ENCODE measurements around the gene XYLT2. TPM values are rescaled to one million over a fixed set of nuclear protein-coding genes. Genes with fewer than 3 reads are reported as not detected.

XYLT2 gene
- total RNA-seq (100 to 1,000 TPM in 3 of 5 donors, 10 to 100 TPM in 2; 52.7 to 166 (median 121) TPM), polyA plus RNA-seq (100 to 1,000 TPM in 1 of 3 donors, 10 to 100 TPM in 2; 57.4 to 134 (median 72.5) TPM)
- long read RNA-seq, donor 1, transcript XYLT2-206 (1 exons, 2,174 nt): major isoform, 11 of 12 reads
- long read RNA-seq, donor 1, partial matches to known transcripts: 0 of 12 reads
- long read RNA-seq, donor 1, other reads (novel, unspliced or antisense): 0 of 12 reads
- long read RNA-seq, donor 2, transcript XYLT2-206 (1 exons, 2,174 nt): major isoform, 18 of 22 reads
- long read RNA-seq, donor 2, partial matches to known transcripts: 0 of 22 reads
- long read RNA-seq, donor 2, other reads (novel, unspliced or antisense): 0 of 22 reads
- long read RNA-seq, donor 3, transcript XYLT2-206 (1 exons, 2,174 nt): major isoform, 45 of 47 reads
- long read RNA-seq, donor 3, partial matches to known transcripts: 0 of 47 reads
- long read RNA-seq, donor 3, other reads (novel, unspliced or antisense): 0 of 47 reads
- long read RNA-seq, donor 4, partial matches to known transcripts: 0 of 3 reads
- long read RNA-seq, donor 4, other reads (novel, unspliced or antisense): 0 of 3 reads
- long read RNA-seq, donor 5, transcript XYLT2-206 (1 exons, 2,174 nt): major isoform, 26 of 28 reads
- long read RNA-seq, donor 5, partial matches to known transcripts: 0 of 28 reads
- long read RNA-seq, donor 5, other reads (novel, unspliced or antisense): 0 of 28 reads
- long read RNA-seq, donor 6, transcript XYLT2-201 (11 exons, 3,507 nt): minor isoform, 6 of 163 reads
- long read RNA-seq, donor 6, transcript XYLT2-206 (1 exons, 2,174 nt): major isoform, 149 of 163 reads
- long read RNA-seq, donor 6, partial matches to known transcripts: 5 of 163 reads
- long read RNA-seq, donor 6, other reads (novel, unspliced or antisense): 0 of 163 reads
- long read RNA-seq, donor 7, transcript XYLT2-206 (1 exons, 2,174 nt): major isoform, 14 of 14 reads
- long read RNA-seq, donor 7, partial matches to known transcripts: 0 of 14 reads
- long read RNA-seq, donor 7, other reads (novel, unspliced or antisense): 0 of 14 reads
- long read RNA-seq, donor 8, transcript XYLT2-201 (11 exons, 3,507 nt): minor isoform, 5 of 42 reads
- long read RNA-seq, donor 8, transcript XYLT2-206 (1 exons, 2,174 nt): major isoform, 37 of 42 reads
- long read RNA-seq, donor 8, partial matches to known transcripts: 0 of 42 reads
- long read RNA-seq, donor 8, other reads (novel, unspliced or antisense): 0 of 42 reads
- long read RNA-seq, donor 9, transcript XYLT2-206 (1 exons, 2,174 nt): major isoform, 41 of 43 reads
- long read RNA-seq, donor 9, partial matches to known transcripts: 0 of 43 reads
- long read RNA-seq, donor 9, other reads (novel, unspliced or antisense): 0 of 43 reads
- long read RNA-seq, donor 10, transcript XYLT2-206 (1 exons, 2,174 nt): major isoform, 6 of 8 reads
- long read RNA-seq, donor 10, partial matches to known transcripts: 0 of 8 reads
- long read RNA-seq, donor 10, other reads (novel, unspliced or antisense): 0 of 8 reads

- H3K27me3 ChIP-seq: no peaks in the 10 kb centered on the region
- H3K4me3 ChIP-seq: peak within 1 kb of the TSS; percentile 76 to 89 (median 82)
- WGBS, 5 donors: 2 to 4% (median 3%) methylated on average over 41 to 87 of the region's 87 CpGs
- DNase-seq: peak; percentile 95
- TF ChIP-seq EP300 (IDR thresholded peaks at IDR 0.05): no peak
- TF ChIP-seq POLR2AphosphoS5 (IDR thresholded peaks at IDR 0.05): peak in 2 of 3 donors; percentile 91 to 94
- H3K36me3 ChIP-seq: peaks cover 0 to 5% (median 2%) of the 10 kb centered on the region in 4 donors
- no peaks in the 10 kb centered on the region for H3K9me3 ChIP-seq
- H3K4me1 ChIP-seq: peaks cover 31 to 60% (median 52%) of the 10 kb centered on the region in 4 donors
- intact Hi-C loops (cut with DNase I; ENCODE audit: low total_unique reads): no loop called here
- peak within 1 kb of the TSS; percentile 88 to 92 (median 91) for H3K27ac ChIP-seq
Measured at GRCh38 chr17:50345432-50346312, at the start of gene XYLT2. TSS of gene XYLT2 (plus strand) at chr17:50346126. CDS start at chr17:50346141, 15 bp downstream.

GRCh38 chr17:50297407-50297865 lies 48.5 kb upstream of the XYLT2 start:
- Histone ChIP-seq H3K27me3 (no peaks in the 10 kb centered on the region), H3K36me3 (no peaks in the 10 kb centered on the region), H3K4me1 (peaks cover 0 to 32% (median 12%) of the 10 kb centered on the region in 4 donors), H3K27ac (peak overlapping the region in 3 of 5 donors; percentile 19 to 43 (median 42)), H3K9me3 (no peaks in the 10 kb centered on the region), H3K4me3 (no peak overlapping the region)
- no peak for TF ChIP-seq POLR2A (IDR thresholded peaks at IDR 0.05)
- TF ChIP-seq, protein P1, sequence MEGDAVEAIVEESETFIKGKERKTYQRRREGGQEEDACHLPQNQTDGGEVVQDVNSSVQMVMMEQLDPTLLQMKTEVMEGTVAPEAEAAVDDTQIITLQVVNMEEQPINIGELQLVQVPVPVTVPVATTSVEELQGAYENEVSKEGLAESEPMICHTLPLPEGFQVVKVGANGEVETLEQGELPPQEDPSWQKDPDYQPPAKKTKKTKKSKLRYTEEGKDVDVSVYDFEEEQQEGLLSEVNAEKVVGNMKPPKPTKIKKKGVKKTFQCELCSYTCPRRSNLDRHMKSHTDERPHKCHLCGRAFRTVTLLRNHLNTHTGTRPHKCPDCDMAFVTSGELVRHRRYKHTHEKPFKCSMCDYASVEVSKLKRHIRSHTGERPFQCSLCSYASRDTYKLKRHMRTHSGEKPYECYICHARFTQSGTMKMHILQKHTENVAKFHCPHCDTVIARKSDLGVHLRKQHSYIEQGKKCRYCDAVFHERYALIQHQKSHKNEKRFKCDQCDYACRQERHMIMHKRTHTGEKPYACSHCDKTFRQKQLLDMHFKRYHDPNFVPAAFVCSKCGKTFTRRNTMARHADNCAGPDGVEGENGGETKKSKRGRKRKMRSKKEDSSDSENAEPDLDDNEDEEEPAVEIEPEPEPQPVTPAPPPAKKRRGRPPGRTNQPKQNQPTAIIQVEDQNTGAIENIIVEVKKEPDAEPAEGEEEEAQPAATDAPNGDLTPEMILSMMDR (IDR thresholded peaks at IDR 0.05): peak in 5 of 7 experiments; percentile 86 to 98 (median 94)
- TF ChIP-seq POLR2AphosphoS5 (IDR thresholded peaks at IDR 0.05): peak in 1 of 3 donors; percentile 44
- TF ChIP-seq EP300 (IDR thresholded peaks at IDR 0.05): no peak
- intact Hi-C loops (cut with DNase I; ENCODE audit: low total_unique reads): loop anchor here (5.0 kb wide), 1 partner anchor 95 kb away; the partner anchor contains the start of gene COL1A1
- 2 to 23% (median 18%) methylated on average over 5 to 7 of the region's 7 CpGs for WGBS, 5 donors
- peak; percentile 89 for DNase-seq

DNA sequence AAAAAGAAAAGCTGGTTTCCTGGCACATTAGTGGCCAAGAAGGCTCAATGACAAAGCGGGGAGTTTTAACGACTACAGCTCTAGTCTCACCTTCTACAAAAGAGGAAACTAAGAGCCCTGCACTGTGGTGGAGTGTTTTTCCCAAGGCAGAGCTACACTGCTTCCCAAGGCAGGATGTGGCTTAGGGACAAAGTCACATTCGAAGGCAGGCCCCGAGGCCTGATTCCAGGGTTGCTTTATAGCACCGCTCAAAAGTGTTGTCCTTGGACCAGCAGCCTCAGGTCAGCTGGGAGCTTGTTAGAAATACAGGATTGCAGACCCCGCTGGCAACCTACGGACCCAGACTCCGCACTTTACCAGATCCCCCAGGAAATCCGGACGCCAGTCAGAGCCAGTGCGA lies 47.9 kb upstream of the XYLT2 start:
- WGBS, 5 donors: 63 to 81% (median 68%) methylated on average over 8 to 11 of the region's 11 CpGs
- Histone ChIP-seq H3K36me3 (no peaks in the 10 kb centered on the region), H3K4me1 (peaks cover 0 to 33% (median 12%) of the 10 kb centered on the region in 4 donors), H3K27ac (peak overlapping the region in 4 of 5 donors; percentile 2 to 43 (median 24)), H3K27me3 (no peaks in the 10 kb centered on the region), H3K9me3 (no peaks in the 10 kb centered on the region), H3K4me3 (no peak overlapping the region)
- TF ChIP-seq, protein P1 (IDR thresholded peaks at IDR 0.05): no peak
- no peak for TF ChIP-seq EP300 (IDR thresholded peaks at IDR 0.05)
- TF ChIP-seq POLR2AphosphoS5 (IDR thresholded peaks at IDR 0.05): no peak
- TF ChIP-seq POLR2A (IDR thresholded peaks at IDR 0.05): no peak
- no peak for DNase-seq
- intact Hi-C loops (cut with DNase I; ENCODE audit: low total_unique reads): loop anchor here (5.0 kb wide), 1 partner anchor 96 kb away; the partner anchor contains the start of gene COL1A1

All from stomach (tissue), 19 donors.